ENCODE data around the gene PSMC3.
A peak's percentile ranks its signal among the peaks of the same experiment; 100 is the strongest.

Gene PSMC3

GRCh38 chr11:47376525-47377371 is 49.5 kb downstream of the PSMC3 start:
- DNase-seq (ENCODE audit: low read depth) = no peak

GRCh38 chr11:47376107-47376524 is 50.1 kb downstream of the PSMC3 start:
- no peak for DNase-seq (ENCODE audit: low read depth)

- DNase-seq (ENCODE audit: low read depth) = no peak
Observed at GRCh38 chr11:47375546-47376085, 50.6 kb downstream of the PSMC3 start.

- DNase-seq (ENCODE audit: low read depth) = no peak
Observed at GRCh38 chr11:47375020-47375419, 51.2 kb downstream of the PSMC3 start.

GRCh38 chr11:47374720-47375019 is 51.6 kb downstream of the PSMC3 start:
- DNase-seq (ENCODE audit: low read depth) = no peak

GRCh38 chr11:47373876-47374719 is 52.1 kb downstream of the PSMC3 start:
- DNase-seq (ENCODE audit: low read depth) = peak; percentile 63

GRCh38 chr11:47372422-47372821 is 53.8 kb downstream of the PSMC3 start:
- DNase-seq (ENCODE audit: low read depth) = no peak

GRCh38 chr11:47369676-47370075 is 56.6 kb downstream of the PSMC3 start:
- DNase-seq (ENCODE audit: low read depth) = no peak

Data from T-helper 22 cell (primary cell).